GM12874 (cell line): Measurements from ENCODE around the gene PPP4R1.

Experiments used
- CTCF ChIP-seq: IDR thresholded peaks from 2 replicates; pipeline ENCODE4 v1.5.1; 2011; ENCODE audit warnings: low read depth, mild to moderate bottlenecking, control low read depth, low read length, moderate library complexity; ENCODE audit not compliant: insufficient read depth

Gene PPP4R1

GRCh38 chr18:9619990-9620389 is 5.6 kb upstream of the PPP4R1 start:
- TF ChIP-seq CTCF = no peak

- TF ChIP-seq CTCF = no peak
Observed at GRCh38 chr18:9619545-9619944, 5.2 kb upstream of the PPP4R1 start.

- no peak for TF ChIP-seq CTCF
Observed at GRCh38 chr18:9619056-9619455, 4.7 kb upstream of the PPP4R1 start.

- no peak for TF ChIP-seq CTCF
Observed at GRCh38 chr18:9617006-9617542, 2.7 kb upstream of the PPP4R1 start.

- TF ChIP-seq CTCF = no peak
Observed at GRCh38 chr18:9616049-9616448, 1.7 kb upstream of the PPP4R1 start.

- no peak for TF ChIP-seq CTCF
Observed at GRCh38 chr18:9615280-9615797, 980 bp upstream of the PPP4R1 start.

GRCh38 chr18:9613550-9614400 is 584 bp downstream of the PPP4R1 start:
- TF ChIP-seq CTCF = no peak
